ENCODE measurements around the gene NCAPD3. TPM values are rescaled to one million over a fixed set of nuclear protein-coding genes. Genes with fewer than 3 reads are reported as not detected.

NCAPD3 gene
- total RNA-seq, 1 donor from 2014 or later = 99.9 TPM

DNA sequence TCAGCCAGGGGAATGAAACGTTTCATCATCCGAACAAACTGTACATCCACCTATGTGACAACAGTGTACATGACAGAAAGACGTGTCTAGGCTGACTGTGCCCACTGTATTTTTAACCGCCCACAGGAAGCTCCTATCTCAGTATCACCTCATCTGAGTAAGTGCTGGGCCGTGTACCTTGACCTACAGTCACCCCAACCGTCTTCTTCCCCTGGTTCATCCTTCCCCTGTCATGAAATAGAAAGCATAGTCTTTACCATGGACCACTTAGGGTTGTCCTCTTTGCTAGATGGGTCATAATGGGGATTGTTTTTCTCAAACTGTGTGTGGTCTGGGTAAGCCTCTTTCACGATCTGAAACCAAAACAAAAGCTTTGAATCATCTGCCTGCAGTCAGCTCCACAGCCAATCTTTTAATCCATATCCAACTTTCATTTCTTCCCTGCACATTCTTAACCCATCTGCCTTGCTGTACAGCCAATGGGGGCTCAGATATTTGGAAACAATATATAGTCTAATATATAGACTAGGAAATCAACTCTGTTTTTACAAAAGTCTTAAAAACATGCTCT lies 25.2 kb upstream of the NCAPD3 start:
- DNase-seq (ENCODE audit: low spot score) = no peak
- intact Hi-C loops (cut with micrococcal nuclease) = no loop called here
- Mint-ChIP-seq H3K4me1 (ENCODE audit: low read depth) (peaks cover 23% of the 10 kb centered on the region), H3K4me3 (ENCODE audit: low read depth) (no peak overlapping the region), H3K27me3 (ENCODE audit: low read depth) (no peaks in the 10 kb centered on the region), H3K9me3 (no peaks in the 10 kb centered on the region), H3K27ac (peak overlapping the region; percentile 38), H3K36me3 (ENCODE audit: low read depth) (peaks cover 45% of the 10 kb centered on the region)

DNA sequence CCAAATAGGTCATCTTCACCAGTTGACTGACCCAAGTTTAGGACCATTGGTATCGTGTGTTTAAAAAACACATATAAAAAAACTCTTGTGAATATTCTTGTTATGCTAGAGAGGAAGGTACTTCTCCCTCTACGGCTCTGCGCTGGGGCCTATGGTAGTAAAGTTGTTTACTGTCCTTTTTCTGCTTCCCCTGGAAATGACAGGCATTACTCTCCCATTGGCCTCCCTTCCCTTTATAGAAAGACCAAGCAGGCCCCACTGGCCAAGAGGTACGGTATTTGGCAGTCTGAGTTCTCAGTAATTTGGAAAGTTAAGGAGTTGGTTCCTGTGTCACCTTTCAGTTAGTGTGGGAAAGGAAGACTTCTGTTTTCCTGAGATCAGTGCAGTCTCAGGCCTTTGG lies 22.9 kb upstream of the NCAPD3 start:
- H3K27ac Mint-ChIP-seq = no peak overlapping the region
- intact Hi-C loops (cut with micrococcal nuclease) = no loop called here
- H3K36me3 Mint-ChIP-seq (ENCODE audit: low read depth) = peaks cover 62% of the 10 kb centered on the region
- H3K27me3 Mint-ChIP-seq (ENCODE audit: low read depth) = no peaks in the 10 kb centered on the region
- no peak for DNase-seq (ENCODE audit: low spot score)
- no peak overlapping the region for H3K4me3 Mint-ChIP-seq (ENCODE audit: low read depth)
- H3K4me1 Mint-ChIP-seq (ENCODE audit: low read depth) = peaks cover 13% of the 10 kb centered on the region
- H3K9me3 Mint-ChIP-seq = no peaks in the 10 kb centered on the region

DNA sequence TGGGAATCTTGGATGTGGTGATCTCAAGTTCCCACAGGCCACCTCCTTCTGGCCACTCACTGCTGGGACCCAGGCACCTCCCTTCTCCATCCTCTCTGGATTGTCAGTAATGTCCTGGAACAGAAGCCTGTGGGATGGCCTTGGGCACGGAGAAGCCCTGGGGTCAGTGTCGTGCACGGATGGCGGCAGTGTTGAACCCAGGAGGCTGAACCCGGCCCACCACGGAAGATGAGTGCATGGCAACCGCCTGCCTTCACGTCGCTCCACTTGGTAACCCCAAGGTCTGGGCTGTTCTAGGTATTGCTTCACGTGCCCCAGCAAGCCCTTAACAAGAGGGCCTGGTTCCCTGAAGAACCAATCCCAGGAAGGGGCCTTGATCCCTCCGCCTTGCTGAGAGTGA lies 22.3 kb upstream of the NCAPD3 start:
- Mint-ChIP-seq H3K36me3 (ENCODE audit: low read depth) (peaks cover 60% of the 10 kb centered on the region), H3K27ac (no peak overlapping the region), H3K27me3 (ENCODE audit: low read depth) (no peaks in the 10 kb centered on the region), H3K4me1 (ENCODE audit: low read depth) (peaks cover 12% of the 10 kb centered on the region), H3K4me3 (ENCODE audit: low read depth) (no peak overlapping the region), H3K9me3 (no peaks in the 10 kb centered on the region)
- no peak for DNase-seq (ENCODE audit: low spot score)
- intact Hi-C loops (cut with micrococcal nuclease) = no loop called here

DNA sequence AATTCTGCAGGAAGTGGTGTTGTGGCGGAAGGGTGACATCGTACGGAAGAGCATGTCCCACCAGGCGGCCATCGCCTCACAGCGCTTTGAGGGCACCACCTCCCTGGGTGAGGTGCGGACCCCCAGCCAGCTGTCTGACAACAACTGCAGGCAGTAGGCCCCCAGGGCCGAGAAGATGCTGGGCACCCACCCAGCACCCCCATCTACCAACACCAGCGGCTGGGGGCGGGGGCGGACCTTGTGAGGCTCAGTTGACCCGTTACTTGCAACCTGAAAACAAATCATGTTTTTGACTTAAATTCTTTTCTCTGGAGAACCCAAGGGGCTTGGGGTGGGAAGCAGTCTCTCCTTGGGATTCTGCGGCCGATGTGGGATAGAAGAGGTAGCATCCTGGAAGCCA lies 21.7 kb upstream of the NCAPD3 start:
- Mint-ChIP-seq H3K4me3 (ENCODE audit: low read depth) (no peak overlapping the region), H3K27me3 (ENCODE audit: low read depth) (no peaks in the 10 kb centered on the region), H3K27ac (no peak overlapping the region), H3K4me1 (ENCODE audit: low read depth) (peaks cover 12% of the 10 kb centered on the region), H3K36me3 (ENCODE audit: low read depth) (peaks cover 58% of the 10 kb centered on the region), H3K9me3 (no peaks in the 10 kb centered on the region)
- no peak for DNase-seq (ENCODE audit: low spot score)
- intact Hi-C loops (cut with micrococcal nuclease) = no loop called here

DNA sequence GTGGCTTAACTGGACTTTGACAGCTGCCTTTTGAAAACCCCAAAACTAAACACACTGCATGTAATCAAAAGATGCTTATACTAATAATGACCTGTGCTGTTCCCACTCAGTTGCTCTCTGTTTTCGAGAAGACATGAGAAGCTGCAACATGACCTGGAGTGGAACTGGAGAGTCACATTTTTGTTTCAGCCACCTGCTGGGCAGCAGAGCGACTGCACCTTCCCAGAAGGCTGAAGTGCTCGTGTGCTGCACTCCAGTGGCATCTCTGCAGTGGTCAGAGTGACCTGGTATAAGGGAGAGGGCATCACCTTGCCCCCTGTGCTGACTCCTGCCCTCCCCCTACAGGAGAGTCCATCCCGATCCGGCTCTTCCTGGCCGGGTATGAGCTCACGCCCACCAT lies 20.8 kb upstream of the NCAPD3 start:
- Mint-ChIP-seq H3K36me3 (ENCODE audit: low read depth) (peaks cover 61% of the 10 kb centered on the region), H3K4me3 (ENCODE audit: low read depth) (no peak overlapping the region), H3K4me1 (ENCODE audit: low read depth) (peaks cover 12% of the 10 kb centered on the region), H3K9me3 (no peaks in the 10 kb centered on the region), H3K27ac (no peak overlapping the region), H3K27me3 (ENCODE audit: low read depth) (no peaks in the 10 kb centered on the region)
- intact Hi-C loops (cut with micrococcal nuclease) = no loop called here
- DNase-seq (ENCODE audit: low spot score) = no peak

DNA sequence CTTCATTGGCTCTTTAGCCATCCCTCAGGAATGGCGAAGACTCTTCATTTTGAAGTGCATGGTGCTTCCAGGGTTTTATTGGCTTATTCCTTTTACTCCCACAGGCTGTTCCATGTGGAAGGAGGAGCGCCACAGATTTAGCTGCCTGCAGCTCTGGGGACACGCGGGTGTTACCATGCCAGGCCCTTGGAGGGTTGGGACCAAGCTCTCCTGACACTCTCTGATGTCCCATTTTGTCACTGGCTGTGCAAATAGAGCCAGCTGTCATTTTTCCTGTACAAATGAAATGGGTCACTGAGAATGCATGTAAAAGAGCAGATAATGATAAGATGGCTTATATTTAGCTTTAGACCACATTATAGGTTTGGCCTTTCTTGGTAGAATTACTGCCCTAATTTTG lies 20.1 kb upstream of the NCAPD3 start:
- H3K36me3 Mint-ChIP-seq (ENCODE audit: low read depth) = peaks cover 60% of the 10 kb centered on the region
- H3K4me1 Mint-ChIP-seq (ENCODE audit: low read depth) = peaks cover 7% of the 10 kb centered on the region
- no peak overlapping the region for H3K4me3 Mint-ChIP-seq (ENCODE audit: low read depth)
- DNase-seq (ENCODE audit: low spot score) = no peak
- no peaks in the 10 kb centered on the region for H3K9me3 Mint-ChIP-seq
- intact Hi-C loops (cut with micrococcal nuclease) = no loop called here
- H3K27ac Mint-ChIP-seq = no peak overlapping the region
- H3K27me3 Mint-ChIP-seq (ENCODE audit: low read depth) = no peaks in the 10 kb centered on the region

DNA sequence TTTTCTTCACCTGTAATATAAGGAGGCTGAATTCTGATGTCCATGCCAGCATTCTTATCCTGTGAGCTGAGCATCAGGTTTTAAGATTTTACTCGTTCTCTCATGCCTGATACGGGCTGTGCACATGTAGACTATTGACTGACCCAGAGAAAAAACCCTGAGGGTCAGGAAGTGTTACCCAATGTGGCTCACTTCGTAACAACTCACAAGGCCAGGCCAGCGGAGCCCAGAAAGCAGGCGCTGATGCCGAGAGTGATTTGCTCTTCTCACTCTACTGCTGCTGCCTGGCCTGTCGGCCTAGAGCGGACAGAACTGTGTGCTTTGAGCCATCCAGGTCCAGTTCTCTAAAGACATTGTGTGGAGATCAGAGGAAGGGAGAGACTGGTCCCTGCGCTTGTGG lies 18.6 kb upstream of the NCAPD3 start:
- no peak overlapping the region for H3K27ac Mint-ChIP-seq
- no peak overlapping the region for H3K4me3 Mint-ChIP-seq (ENCODE audit: low read depth)
- H3K9me3 Mint-ChIP-seq = no peaks in the 10 kb centered on the region
- H3K36me3 Mint-ChIP-seq (ENCODE audit: low read depth) = peaks cover 56% of the 10 kb centered on the region
- intact Hi-C loops (cut with micrococcal nuclease) = no loop called here
- peaks cover under 1% of the 10 kb centered on the region for H3K4me1 Mint-ChIP-seq (ENCODE audit: low read depth)
- DNase-seq (ENCODE audit: low spot score) = no peak
- no peaks in the 10 kb centered on the region for H3K27me3 Mint-ChIP-seq (ENCODE audit: low read depth)

DNA sequence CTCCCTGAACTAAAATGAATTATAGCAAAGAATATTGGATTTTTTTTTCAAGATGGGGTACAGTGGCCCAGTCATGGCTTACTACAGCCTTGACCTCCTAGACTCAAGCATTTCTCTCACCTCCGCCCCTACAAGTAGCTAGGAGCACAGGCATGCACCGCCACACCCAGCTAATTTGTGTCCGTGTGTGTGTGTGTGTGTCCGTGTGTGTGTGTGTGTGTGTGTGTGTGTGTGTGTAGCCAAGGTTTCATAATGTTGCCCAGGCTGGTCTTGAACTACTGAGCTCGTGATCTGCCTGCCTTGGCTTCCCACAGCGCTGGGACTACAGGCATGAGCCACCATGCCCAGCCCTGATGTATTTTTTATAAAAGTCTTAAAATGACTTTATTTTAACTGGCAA lies 16.8 kb upstream of the NCAPD3 start:
- H3K4me1 Mint-ChIP-seq (ENCODE audit: low read depth) = peaks cover 5% of the 10 kb centered on the region
- no peaks in the 10 kb centered on the region for H3K27me3 Mint-ChIP-seq (ENCODE audit: low read depth)
- H3K27ac Mint-ChIP-seq = no peak overlapping the region
- no peak for DNase-seq (ENCODE audit: low spot score)
- H3K4me3 Mint-ChIP-seq (ENCODE audit: low read depth) = no peak overlapping the region
- H3K36me3 Mint-ChIP-seq (ENCODE audit: low read depth) = peaks cover 57% of the 10 kb centered on the region
- H3K9me3 Mint-ChIP-seq = no peaks in the 10 kb centered on the region
- intact Hi-C loops (cut with micrococcal nuclease) = no loop called here

DNA sequence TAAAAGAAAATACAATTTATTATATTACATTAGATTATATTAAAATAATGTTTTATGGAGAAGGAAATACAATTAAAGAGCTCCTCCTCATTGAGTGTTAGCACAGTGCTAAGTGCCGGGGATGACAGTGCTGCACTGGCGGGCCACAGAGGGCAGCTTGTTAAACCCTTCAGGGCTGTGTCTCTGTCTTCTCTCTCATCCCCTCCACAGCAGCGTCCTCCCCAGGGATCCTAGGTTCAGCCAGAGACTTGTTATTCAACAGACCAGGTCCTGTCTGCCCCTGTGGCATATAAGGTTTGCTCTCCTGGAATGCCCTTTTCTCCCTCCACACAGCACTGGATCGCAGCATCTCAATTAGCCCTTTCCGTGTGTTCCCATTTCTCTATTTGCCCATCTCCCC lies 15.2 kb upstream of the NCAPD3 start:
- peaks cover 52% of the 10 kb centered on the region for H3K36me3 Mint-ChIP-seq (ENCODE audit: low read depth)
- intact Hi-C loops (cut with micrococcal nuclease) = no loop called here
- no peak overlapping the region for H3K4me3 Mint-ChIP-seq (ENCODE audit: low read depth)
- no peaks in the 10 kb centered on the region for H3K27me3 Mint-ChIP-seq (ENCODE audit: low read depth)
- peaks cover 5% of the 10 kb centered on the region for H3K4me1 Mint-ChIP-seq (ENCODE audit: low read depth)
- H3K9me3 Mint-ChIP-seq = no peaks in the 10 kb centered on the region
- DNase-seq (ENCODE audit: low spot score) = no peak
- H3K27ac Mint-ChIP-seq = no peak overlapping the region

DNA sequence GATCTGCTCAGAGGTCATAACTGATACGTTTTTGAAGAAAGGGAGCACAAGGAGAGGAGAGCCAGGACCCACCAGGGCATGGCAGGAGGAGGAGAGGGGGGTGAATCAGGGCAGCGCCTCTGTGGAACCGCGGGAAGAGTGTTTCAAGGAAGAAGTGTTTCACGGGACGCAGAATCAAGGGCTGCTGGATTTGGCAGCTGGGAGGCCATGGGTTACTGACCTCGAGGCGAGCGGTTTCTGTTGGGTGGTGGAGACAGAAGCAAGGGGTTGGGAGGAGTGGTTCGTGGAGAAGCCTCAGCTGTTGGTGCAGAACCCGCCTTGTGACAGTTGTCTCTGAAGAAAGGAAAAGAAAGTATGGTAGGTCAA lies 13.8 kb upstream of the NCAPD3 start:
- Mint-ChIP-seq H3K4me3 (ENCODE audit: low read depth) (no peak overlapping the region), H3K27me3 (ENCODE audit: low read depth) (no peaks in the 10 kb centered on the region), H3K9me3 (no peaks in the 10 kb centered on the region), H3K27ac (peak overlapping the region; percentile 24), H3K4me1 (ENCODE audit: low read depth) (peaks cover 13% of the 10 kb centered on the region), H3K36me3 (ENCODE audit: low read depth) (peaks cover 38% of the 10 kb centered on the region)
- intact Hi-C loops (cut with micrococcal nuclease) = no loop called here
- no peak for DNase-seq (ENCODE audit: low spot score)

DNA sequence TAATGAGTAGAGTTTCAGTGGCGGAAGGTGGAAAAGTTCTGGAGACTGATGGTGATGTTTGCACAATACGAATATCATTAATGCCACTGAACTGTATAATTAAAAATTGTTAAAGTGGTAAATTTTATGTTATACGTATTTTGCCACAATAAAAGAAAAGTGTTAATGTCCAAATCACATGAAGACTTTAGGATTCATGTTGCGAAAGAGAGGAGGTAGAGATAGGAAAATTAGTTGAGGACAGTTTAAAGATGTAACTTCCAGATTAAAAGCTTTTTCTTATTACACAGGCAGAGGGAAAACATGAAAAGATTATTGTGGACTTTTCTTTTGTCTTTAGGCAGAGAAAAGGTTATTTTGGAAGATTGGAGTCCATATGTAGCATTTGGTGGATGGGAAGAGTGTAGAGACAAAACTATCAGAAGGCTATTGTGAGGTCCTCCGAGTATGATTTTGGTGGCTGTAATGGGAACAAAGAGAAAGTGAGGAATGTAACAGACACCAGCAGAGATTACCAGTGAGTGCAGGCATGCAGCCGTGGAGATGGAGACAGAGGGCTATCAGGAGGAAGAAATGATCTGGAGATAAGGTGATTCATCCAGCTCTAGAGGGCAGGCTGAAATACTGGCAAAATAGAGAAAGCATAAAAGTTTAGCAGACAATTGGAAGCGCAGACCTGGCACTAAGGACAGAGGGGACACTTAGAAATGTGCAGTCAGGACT lies 13.2 kb upstream of the NCAPD3 start:
- no peaks in the 10 kb centered on the region for H3K9me3 Mint-ChIP-seq
- H3K4me3 Mint-ChIP-seq (ENCODE audit: low read depth) = no peak overlapping the region
- peak overlapping the region; percentile 24 for H3K27ac Mint-ChIP-seq
- no peak for DNase-seq (ENCODE audit: low spot score)
- H3K36me3 Mint-ChIP-seq (ENCODE audit: low read depth) = peaks cover 35% of the 10 kb centered on the region
- intact Hi-C loops (cut with micrococcal nuclease) = no loop called here
- H3K27me3 Mint-ChIP-seq (ENCODE audit: low read depth) = no peaks in the 10 kb centered on the region
- peaks cover 18% of the 10 kb centered on the region for H3K4me1 Mint-ChIP-seq (ENCODE audit: low read depth)

DNA sequence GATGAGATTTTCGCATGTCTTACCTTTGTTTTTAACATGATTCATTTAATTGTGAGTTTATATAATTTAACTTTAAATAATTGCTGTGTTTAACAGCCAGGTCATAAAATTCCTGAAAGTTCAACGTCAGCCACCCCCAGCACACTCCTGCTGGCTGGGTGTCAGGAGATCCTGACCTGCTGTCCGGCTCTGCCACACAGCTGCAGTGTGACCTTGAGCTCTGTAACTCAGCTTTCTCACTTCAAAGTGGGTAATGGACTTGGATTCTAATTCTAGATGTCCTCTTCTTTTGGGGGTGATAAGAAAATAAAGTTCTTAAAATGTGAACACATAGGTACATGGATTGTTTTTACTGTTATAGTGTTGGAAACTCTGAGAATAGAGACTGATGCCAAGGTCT lies 11.6 kb upstream of the NCAPD3 start:
- no peak for DNase-seq (ENCODE audit: low spot score)
- Mint-ChIP-seq H3K36me3 (ENCODE audit: low read depth) (peaks cover 38% of the 10 kb centered on the region), H3K4me1 (ENCODE audit: low read depth) (peaks cover 29% of the 10 kb centered on the region), H3K9me3 (no peaks in the 10 kb centered on the region), H3K4me3 (ENCODE audit: low read depth) (no peak overlapping the region), H3K27me3 (ENCODE audit: low read depth) (no peaks in the 10 kb centered on the region), H3K27ac (no peak overlapping the region)
- intact Hi-C loops (cut with micrococcal nuclease) = no loop called here

DNA sequence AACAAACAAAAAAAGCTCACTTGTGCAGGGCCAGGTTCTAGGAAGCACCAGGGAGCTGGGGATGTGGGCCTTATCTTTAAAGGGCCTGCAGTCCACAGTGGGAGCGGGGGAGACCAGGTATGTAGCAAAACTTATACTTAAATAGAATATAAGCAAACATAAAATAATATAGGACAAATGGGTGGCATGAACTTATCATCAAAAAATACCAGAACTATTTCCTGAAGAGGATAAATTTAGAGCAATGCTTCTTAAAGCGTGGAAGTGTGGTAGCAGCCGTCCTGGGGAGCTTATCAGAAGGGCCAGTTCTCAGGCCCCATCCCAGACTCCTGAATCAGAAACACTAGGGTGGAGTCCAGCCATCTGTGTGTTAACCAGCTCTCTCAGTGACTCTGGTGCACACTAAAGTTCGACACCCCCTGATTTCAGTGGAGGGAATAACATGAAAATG lies 10.0 kb upstream of the NCAPD3 start:
- H3K36me3 Mint-ChIP-seq (ENCODE audit: low read depth) = peaks cover 31% of the 10 kb centered on the region
- no peaks in the 10 kb centered on the region for H3K27me3 Mint-ChIP-seq (ENCODE audit: low read depth)
- DNase-seq (ENCODE audit: low spot score) = no peak
- H3K9me3 Mint-ChIP-seq = no peaks in the 10 kb centered on the region
- H3K4me1 Mint-ChIP-seq (ENCODE audit: low read depth) = peaks cover 42% of the 10 kb centered on the region
- H3K4me3 Mint-ChIP-seq (ENCODE audit: low read depth) = no peak overlapping the region
- intact Hi-C loops (cut with micrococcal nuclease) = no loop called here
- H3K27ac Mint-ChIP-seq = no peak overlapping the region

Measured in activated T-helper 2 cell treated with anti-CD3 and anti-CD28 coated beads, Interferon-gamma antibody, Interleukin-2, Interleukin-4, amounts not matched to agents 10 μg/mL and 5 μg/mL and 100 μg/mL, durations not matched to agents 14 hours and 24 hours and 36 hours (primary cell).